GM12878 (cell line): ENCODE data around the gene DNAAF5. TPM values are rescaled to one million over a fixed set of nuclear protein-coding genes. Genes with fewer than 3 reads are reported as not detected.

Experiments
- ATF3 ChIP-seq: IDR thresholded peaks from 2 replicates; pipeline ENCODE4 v1.6.1; 2011; ENCODE audit warnings: low read depth, mild to moderate bottlenecking, low read length, moderate library complexity, borderline replicate concordance; ENCODE audit errors: extremely low read depth
- BCL11A ChIP-seq: IDR thresholded peaks from 2 replicates; pipeline ENCODE4 v1.6.1; 2011; ENCODE audit warnings: low read depth, low read length
- CBX3 ChIP-seq: fragments of 200-600 bp; sonication (generic); IDR thresholded peaks from 2 replicates; pipeline ENCODE4 v1.6.1; 2016; ENCODE audit warnings: low read depth, borderline replicate concordance
- CEBPB ChIP-seq, 2 experiments: fragments of 150-350 bp in 1 of 2; IDR thresholded peaks; 2 replicates each; pipeline ENCODE4 v1.6.1; 2012 to 2014; ENCODE audit warnings: low read depth in 2 of 2, low read length in 2 of 2, borderline replicate concordance in 1 of 2, inconsistent platforms in 1 of 2
- EZH2 ChIP-seq: IDR thresholded peaks from 2 replicates; pipeline ENCODE4 v1.6.1; 2012; ENCODE audit warnings: low read depth, mild to moderate bottlenecking, control low read depth, inconsistent platforms, low read length, borderline replicate concordance; ENCODE audit not compliant: control insufficient read depth
- FOXK2 ChIP-seq: fragments of 450-650 bp; IDR thresholded peaks from 2 replicates; pipeline ENCODE4 v1.6.1; 2017; ENCODE audit warnings: mild to moderate bottlenecking, moderate library complexity
- MAX ChIP-seq: IDR thresholded peaks from 2 replicates; pipeline ENCODE4 v1.6.1; 2012; ENCODE audit warnings: low read depth, low read length, improper control_type of control experiment
- MTA3 ChIP-seq: IDR thresholded peaks from 2 replicates; pipeline ENCODE4 v1.6.1; 2012; ENCODE audit warnings: low read length, inconsistent platforms, borderline replicate concordance
- MYC ChIP-seq: IDR thresholded peaks from 2 replicates; pipeline ENCODE4 v1.6.1; 2011; ENCODE audit warnings: mild to moderate bottlenecking, low read length, moderate library complexity, inconsistent platforms; ENCODE audit not compliant: insufficient read depth, insufficient replicate concordance, insufficient read length, severe bottlenecking
- SIN3A ChIP-seq: IDR thresholded peaks from 2 replicates; pipeline ENCODE4 v1.6.1; 2012; ENCODE audit warnings: low read depth, low read length, improper control_type of control experiment
- SUPT20H ChIP-seq: IDR thresholded peaks from 2 replicates; pipeline ENCODE4 v1.6.1; 2011; ENCODE audit warnings: low read depth, mild to moderate bottlenecking, low read length, moderate library complexity, borderline replicate concordance; ENCODE audit not compliant: control insufficient read depth
- USF2 ChIP-seq: IDR thresholded peaks from 2 replicates; pipeline ENCODE4 v1.6.1; 2011; ENCODE audit warnings: low read depth, low read length, improper control_type of control experiment, borderline replicate concordance
- polyA plus RNA-seq, 11 experiments: library from polyadenylated mRNA; depleted of rRNA in 4 of 11; unstranded in 6 of 11; stranded (reverse) in 5 of 11; fragments of >200 nt; fragmentation: Nextera tagmentation in 4 of 11; fragmentation: Illumina TruSeq in 1 of 11; extraction: Ambion mirVana in 4 of 11; extraction: Trizol in 1 of 11; gene quantifications; 1 replicate in 1 of 11; 2 replicates in 10 of 11; pipeline versions ENCODE4 v1.2.1 to v1.2.3, GENCODE V29; 2011 to 2016; ENCODE audit warnings: inconsistent platforms in 2 of 11, missing spikeins in 2 of 11, low read depth in 1 of 11
- total RNA-seq, 4 experiments: library from RNA; depleted of rRNA in 3 of 4; stranded (reverse); fragments of >200 nt in 3 of 4; fragmentation: Illumina TruSeq in 1 of 4; extraction: Trizol in 1 of 4; gene quantifications; 2 replicates each; pipeline versions ENCODE4 v1.2.1 to v1.2.3, GENCODE V29; 2013 to 2021

The DNAAF5 gene
- total and polyA plus RNA-seq, 10 of the 15 experiments (the other 5 are each of a cell fraction or from before 2014, with no cell fraction given): 1.8 to 38.3 (median 9.2) TPM

GRCh38 chr7:801940-802381, 75.5 kb downstream of the DNAAF5 start (continued):
- no peak for TF ChIP-seq SUPT20H
- TF ChIP-seq MTA3: no peak
- TF ChIP-seq EZH2: no peak
- TF ChIP-seq MAX: no peak
- TF ChIP-seq USF2: no peak
- TF ChIP-seq BCL11A: no peak
- no peak for TF ChIP-seq ATF3
- no peak for TF ChIP-seq SIN3A
- TF ChIP-seq MYC: no peak
- no peak for TF ChIP-seq CBX3
- no peak for TF ChIP-seq FOXK2
- no peak for TF ChIP-seq CEBPB (IDR thresholded peaks at IDR 0.05; ENCODE audit: borderline replicate concordance in 1 of 2, low read depth in 2 of 2, low read length in 2 of 2)
